HEK293T (cell line): Measurements from ENCODE around the gene CLINT1.

Experiments
- CTCF ChIA-PET: fragments of 350-600 bp; formaldehyde crosslinking; extraction: SDS; loops from one replicate; lab custom pipeline; 2021; ENCODE audit warnings: antibody characterized with exemption, inconsistent platforms; lab: Yijun Ruan, JAX
- POLR2A ChIA-PET: fragments of 350-600 bp; formaldehyde crosslinking; extraction: SDS; loops from one replicate; lab custom pipeline; 2020; ENCODE audit warnings: antibody characterized with exemption, inconsistent platforms; lab: Yijun Ruan, JAX
- DNase-seq: peaks from one replicate; pipeline ENCODE4 v3.0.0; 2012; ENCODE audit warnings: mixed read lengths; ENCODE audit errors: extremely low spot score
- ARNT ChIP-seq: fragments of 450-650 bp; IDR thresholded peaks from 2 replicates; pipeline ENCODE4 v1.6.1; 2017; ENCODE audit warnings: mild to moderate bottlenecking
- BHLHE40 ChIP-seq: fragments of 450-650 bp; IDR thresholded peaks from 2 replicates; pipeline ENCODE4 v1.6.1; 2016; ENCODE audit warnings: mild to moderate bottlenecking, moderate library complexity, borderline replicate concordance
- CTBP1 ChIP-seq: fragments of 450-650 bp; IDR thresholded peaks from 2 replicates; pipeline ENCODE4 v1.6.1; 2016; ENCODE audit warnings: borderline replicate concordance
- ELF4 ChIP-seq: fragments of 450-650 bp; IDR thresholded peaks from 2 replicates; pipeline ENCODE4 v1.6.1; 2017; ENCODE audit warnings: antibody characterized with exemption
- FOXA1 ChIP-seq: fragments of 450-650 bp; IDR thresholded peaks from 2 replicates; pipeline ENCODE4 v1.6.1; 2016; ENCODE audit warnings: mild to moderate bottlenecking
- FOXK2 ChIP-seq: fragments of 450-650 bp; IDR thresholded peaks from 2 replicates; pipeline ENCODE4 v1.6.1; 2016; ENCODE audit warnings: mild to moderate bottlenecking
- FOXM1 ChIP-seq: fragments of 450-650 bp; IDR thresholded peaks from 2 replicates; pipeline ENCODE4 v1.6.1; 2017; ENCODE audit warnings: mild to moderate bottlenecking, borderline replicate concordance
- HDGF ChIP-seq: fragments of 450-650 bp; IDR thresholded peaks from 2 replicates; pipeline ENCODE4 v1.6.1; 2017; ENCODE audit warnings: antibody characterized with exemption, borderline replicate concordance
- L3MBTL2 ChIP-seq: fragments of 450-650 bp; conservative IDR thresholded peaks from 2 replicates; pipeline ENCODE4 v1.6.1; 2016; ENCODE audit warnings: mild to moderate bottlenecking
- LEF1 ChIP-seq: fragments of 450-650 bp; IDR thresholded peaks from 2 replicates; pipeline ENCODE4 v1.6.1; 2017; ENCODE audit warnings: mild to moderate bottlenecking, borderline replicate concordance
- NFRKB ChIP-seq: fragments of 450-650 bp; IDR thresholded peaks from 2 replicates; pipeline ENCODE4 v1.6.1; 2016; ENCODE audit warnings: mild to moderate bottlenecking, moderate library complexity
- PKNOX1 ChIP-seq: fragments of 450-650 bp; IDR thresholded peaks from 2 replicates; pipeline ENCODE4 v1.6.1; 2016
- SP1 ChIP-seq: fragments of 450-650 bp; IDR thresholded peaks from 2 replicates; pipeline ENCODE4 v1.6.1; 2017
- SUZ12 ChIP-seq: fragments of 450-650 bp; IDR thresholded peaks from 2 replicates; pipeline ENCODE4 v1.6.1; 2016; ENCODE audit warnings: mild to moderate bottlenecking
- TARDBP ChIP-seq: fragments of 450-650 bp; IDR thresholded peaks from 2 replicates; pipeline ENCODE4 v1.6.1; 2016
- ZNF384 ChIP-seq: fragments of 450-650 bp; IDR thresholded peaks from 2 replicates; pipeline ENCODE4 v1.6.1; 2016

Gene CLINT1

GRCh38 chr5:157766902-157767301 is 92.0 kb downstream of the CLINT1 start:
- DNase-seq, result no peak
- TF ChIP-seq BHLHE40 (no peak), ELF4 (no peak), CTBP1 (no peak), TARDBP (no peak), NFRKB (no peak), PKNOX1 (no peak), ZNF384 (no peak), ARNT (no peak), L3MBTL2 (no peak), HDGF (no peak), FOXA1 (no peak), FOXK2 (no peak), SP1 (no peak), FOXM1 (no peak), LEF1 (no peak)
- CTCF ChIA-PET, result no interaction called here
- POLR2A ChIA-PET, result no interaction called here

GRCh38 chr5:157766442-157766841 is 92.5 kb downstream of the CLINT1 start:
- ChIA-PET POLR2A (no interaction called here), CTCF (no interaction called here)
- TF ChIP-seq ZNF384 (no peak), TARDBP (no peak), FOXK2 (no peak), BHLHE40 (no peak), CTBP1 (no peak), SUZ12 (no peak), FOXA1 (no peak)
- DNase-seq, result no peak

- DNase-seq, result no peak
- no peak for TF ChIP-seq TARDBP
- no peak for TF ChIP-seq ELF4
- no peak for TF ChIP-seq HDGF
- no peak for TF ChIP-seq ARNT
- no peak for TF ChIP-seq NFRKB
- POLR2A ChIA-PET, result no interaction called here
- CTCF ChIA-PET, result no interaction called here
Measured at GRCh38 chr5:157764531-157764930, 94.4 kb downstream of the CLINT1 start.

GRCh38 chr5:157761690-157762621 is 97.0 kb downstream of the CLINT1 start:
- CTCF ChIA-PET, result interaction anchor here (0.5 to 1.4 kb wide), 10 partner anchors 8 to 1158 kb away, joined by 3 to 7 read pairs (median 3); partner anchors contain the start of gene LSM11
- POLR2A ChIA-PET, result no interaction called here
- TF ChIP-seq FOXM1, result no peak
- TF ChIP-seq ZNF384, result 0 out of 2 replicates have a peak, but pooled peaks have one; percentile 11
- no peak for TF ChIP-seq BHLHE40
- TF ChIP-seq SUZ12, result no peak
- peak; percentile 66 for DNase-seq

- TF ChIP-seq LEF1, result no peak
- TF ChIP-seq ELF4, result no peak
- TF ChIP-seq SUZ12, result no peak
- TF ChIP-seq HDGF, result no peak
- TF ChIP-seq FOXA1, result no peak
- TF ChIP-seq TARDBP, result no peak
- TF ChIP-seq ARNT, result no peak
- TF ChIP-seq FOXM1, result no peak
- no peak for TF ChIP-seq SP1
- TF ChIP-seq FOXK2, result no peak
- TF ChIP-seq BHLHE40, result no peak
- no peak for TF ChIP-seq CTBP1
- TF ChIP-seq L3MBTL2, result no peak
- no peak for TF ChIP-seq PKNOX1
- TF ChIP-seq NFRKB, result no peak
- TF ChIP-seq ZNF384, result no peak
- CTCF ChIA-PET, result interaction anchor here (0.7 kb wide), 1 partner anchor 1374 kb away, joined by 4 read pairs; no protein-coding TSS in a partner anchor
- POLR2A ChIA-PET, result no interaction called here
- no peak for DNase-seq
Measured at GRCh38 chr5:157758706-157759105, 100.2 kb downstream of the CLINT1 start.

- TF ChIP-seq FOXM1 (no peak), NFRKB (no peak), FOXA1 (no peak), CTBP1 (no peak), ARNT (no peak), ELF4 (no peak), PKNOX1 (no peak), SP1 (no peak)
- CTCF ChIA-PET, result no interaction called here
- POLR2A ChIA-PET, result no interaction called here
Measured at GRCh38 chr5:157756122-157756521, 102.8 kb downstream of the CLINT1 start.

More at GRCh38 chr5:157756122-157756521, 102.8 kb downstream of the CLINT1 start:
- DNase-seq, result no peak
